H9 (cell line): Measurements from ENCODE around the gene SMAD3. TPM values are rescaled to one million over a fixed set of nuclear protein-coding genes. Genes with fewer than 3 reads are reported as not detected.

Experiments used
- DNase-seq: peaks from one replicate; pipeline ENCODE4 v3.0.0-alpha.2; 2017
- H2AFZ ChIP-seq: one replicate; pipeline ENCODE4 v1.6.1; 2013; ENCODE audit warnings: mild to moderate bottlenecking, low read length, control low read depth, moderate library complexity
- H2AK5ac ChIP-seq: 2 replicates; pipeline ENCODE4 v1.6.1; 2013; ENCODE audit warnings: low read length, control low read depth, mixed read lengths; ENCODE audit not compliant: insufficient read length
- H2BK120ac ChIP-seq: one replicate; pipeline ENCODE4 v1.6.1; 2013; ENCODE audit warnings: low read depth, mild to moderate bottlenecking, low read length, control low read depth, inconsistent platforms; ENCODE audit not compliant: poor library complexity, severe bottlenecking
- H2BK12ac ChIP-seq: 2 replicates; pipeline ENCODE4 v1.6.1; 2013; ENCODE audit warnings: low read length, control low read depth, mixed read lengths, low read depth; ENCODE audit not compliant: insufficient read length
- H2BK15ac ChIP-seq: 2 replicates; pipeline ENCODE4 v1.6.1; 2013; ENCODE audit warnings: low read depth, low read length, control low read depth
- H2BK20ac ChIP-seq: one replicate; pipeline ENCODE4 v1.6.1; 2013; ENCODE audit warnings: low read depth, mild to moderate bottlenecking, low read length, control low read depth, inconsistent platforms; ENCODE audit not compliant: poor library complexity, severe bottlenecking
- H2BK5ac ChIP-seq: 2 replicates; pipeline ENCODE4 v1.6.1; 2013; ENCODE audit warnings: low read length, control low read depth, mixed read lengths; ENCODE audit not compliant: insufficient read length
- H3K14ac ChIP-seq: 2 replicates; pipeline ENCODE4 v1.6.1; 2013; ENCODE audit warnings: low read length, control low read depth; ENCODE audit not compliant: insufficient read depth
- H3K18ac ChIP-seq: 2 replicates; pipeline ENCODE4 v1.6.1; 2013; ENCODE audit warnings: low read depth, mild to moderate bottlenecking, mixed read lengths, low read length, control low read depth; ENCODE audit not compliant: insufficient read length
- H3K23ac ChIP-seq: 2 replicates; pipeline ENCODE4 v1.6.1; 2013; ENCODE audit warnings: low read length, control low read depth, mixed read lengths, low read depth; ENCODE audit not compliant: insufficient read length
- H3K23me2 ChIP-seq: 2 replicates; pipeline ENCODE4 v1.6.1; 2013; ENCODE audit warnings: low read depth, mild to moderate bottlenecking, mixed read lengths, low read length, control low read depth; ENCODE audit not compliant: insufficient read length, poor library complexity, severe bottlenecking
- H3K27ac ChIP-seq: 2 replicates; pipeline ENCODE4 v1.5.1; 2013; ENCODE audit warnings: low read length, control low read depth, mixed read lengths, low read depth; ENCODE audit not compliant: insufficient read length
- H3K27me3 ChIP-seq: 2 replicates; pipeline ENCODE4 v1.6.1; 2013; ENCODE audit warnings: low read length, control low read depth, inconsistent platforms; ENCODE audit not compliant: insufficient read depth
- H3K4ac ChIP-seq: 2 replicates; pipeline ENCODE4 v1.6.1; 2013; ENCODE audit warnings: low read depth, mild to moderate bottlenecking, control low read depth, inconsistent platforms, low read length, moderate library complexity
- H3K4me1 ChIP-seq: 2 replicates; pipeline ENCODE4 v1.6.1; 2013; ENCODE audit warnings: low read length, control low read depth, inconsistent platforms; ENCODE audit not compliant: insufficient read depth
- H3K4me2 ChIP-seq: 2 replicates; pipeline ENCODE4 v1.6.1; 2013; ENCODE audit warnings: low read length, control low read depth, mixed read lengths; ENCODE audit not compliant: insufficient read length, insufficient read depth
- H3K56ac ChIP-seq: 2 replicates; pipeline ENCODE4 v1.6.1; 2013; ENCODE audit warnings: low read depth, mild to moderate bottlenecking, mixed read lengths, low read length, control low read depth; ENCODE audit not compliant: insufficient read length
- H3K79me1 ChIP-seq: 2 replicates; pipeline ENCODE4 v1.6.1; 2013; ENCODE audit warnings: low read depth, mild to moderate bottlenecking, moderate library complexity, low read length, control low read depth, inconsistent platforms; ENCODE audit not compliant: insufficient read depth, poor library complexity, severe bottlenecking
- H3K79me2 ChIP-seq: 2 replicates; pipeline ENCODE4 v1.6.1; 2013; ENCODE audit warnings: low read length, control low read depth, inconsistent platforms; ENCODE audit not compliant: insufficient read depth
- H3K9ac ChIP-seq: 2 replicates; pipeline ENCODE4 v1.6.1; 2013; ENCODE audit warnings: low read length, control low read depth, mixed read lengths; ENCODE audit not compliant: insufficient read length; ENCODE audit errors: extremely low read depth
- H3K9me3 ChIP-seq: one replicate; pipeline ENCODE4 v1.6.1; 2013; ENCODE audit warnings: low read depth, low read length, inconsistent platforms; ENCODE audit not compliant: control insufficient read depth
- H3T11ph ChIP-seq: one replicate; pipeline ENCODE4 v1.6.1; 2013; ENCODE audit warnings: mild to moderate bottlenecking, low read length, control low read depth, inconsistent platforms
- H4K20me1 ChIP-seq: one replicate; pipeline ENCODE4 v1.6.1; 2013; ENCODE audit not compliant: control insufficient read depth, insufficient read length, insufficient read depth
- H4K5ac ChIP-seq: 2 replicates; pipeline ENCODE4 v1.6.1; 2013; ENCODE audit warnings: low read depth, mild to moderate bottlenecking, mixed read lengths, low read length, control low read depth; ENCODE audit not compliant: insufficient read length
- H4K8ac ChIP-seq: replicated peaks from 2 replicates; pipeline ENCODE4 v1.6.1; 2013; ENCODE audit warnings: low read length, control low read depth, mixed read lengths, low read depth; ENCODE audit not compliant: insufficient read length
- H4K91ac ChIP-seq: 2 replicates; pipeline ENCODE4 v1.6.1; 2013; ENCODE audit warnings: low read depth, mild to moderate bottlenecking, moderate library complexity, mixed read lengths, low read length, control low read depth; ENCODE audit not compliant: insufficient read length
- H3K27ac Mint-ChIP-seq, 3 experiments: 2 replicates in 2 of 3; 3 replicates in 1 of 3; pipeline ENCODE4 v1.8.0; 2020 to 2021; ENCODE audit warnings: mixed read lengths in 3 of 3, mild to moderate bottlenecking in 1 of 3, moderate library complexity in 1 of 3
- H3K27me3 Mint-ChIP-seq: 2 replicates; pipeline ENCODE4 v1.8.0; 2021; ENCODE audit warnings: low read depth, mild to moderate bottlenecking, moderate library complexity, mixed read lengths
- H3K36me3 Mint-ChIP-seq, 3 experiments: 2 replicates in 2 of 3; 3 replicates in 1 of 3; pipeline ENCODE4 v1.8.0; 2020 to 2021; ENCODE audit warnings: low read depth in 3 of 3, mixed read lengths in 3 of 3; ENCODE audit not compliant: insufficient read depth in 1 of 3
- H3K4me1 Mint-ChIP-seq, 2 experiments: 2 replicates each; pipeline ENCODE4 v1.8.0; 2020; ENCODE audit warnings: mixed read lengths in 2 of 2
- H3K4me3 Mint-ChIP-seq, 2 experiments: 2 replicates in 1 of 2; 3 replicates in 1 of 2; pipeline ENCODE4 v1.8.0; 2020 to 2021; ENCODE audit warnings: mild to moderate bottlenecking in 2 of 2, mixed read lengths in 2 of 2, moderate library complexity in 1 of 2
- H3K9me3 Mint-ChIP-seq, 2 experiments: 2 replicates in 1 of 2; 3 replicates in 1 of 2; pipeline ENCODE4 v1.8.0; 2020; ENCODE audit warnings: mild to moderate bottlenecking in 2 of 2, mixed read lengths in 2 of 2, moderate library complexity in 1 of 2
- CTCF ChIP-seq: fragments of 200-600 bp; sonication (generic); conservative IDR thresholded peaks from 3 replicates; pipeline ENCODE4 v1.8.0; 2021; ENCODE audit warnings: antibody characterized with exemption, mild to moderate bottlenecking
- WGBS: extraction: QIAGEN DNeasy Blood & Tissue Kit; methylation state at CpG from one replicate; pipeline ENCODE4 v1.1.7; 2013; ENCODE audit warnings: missing lambda C conversion rate, low lambda C conversion rate, mixed read lengths; ENCODE audit not compliant: insufficient read length; ENCODE audit errors: extremely low coverage; 5-methylcytosine and 5-hydroxymethylcytosine counted together
- total RNA-seq: library from RNA; stranded (reverse); gene quantifications from 2 replicates; pipeline ENCODE4 v1.2.1, GENCODE V29; 2021

SMAD3 gene
- total RNA-seq, 1 experiment from 2014 or later = 26.7 TPM

DNA sequence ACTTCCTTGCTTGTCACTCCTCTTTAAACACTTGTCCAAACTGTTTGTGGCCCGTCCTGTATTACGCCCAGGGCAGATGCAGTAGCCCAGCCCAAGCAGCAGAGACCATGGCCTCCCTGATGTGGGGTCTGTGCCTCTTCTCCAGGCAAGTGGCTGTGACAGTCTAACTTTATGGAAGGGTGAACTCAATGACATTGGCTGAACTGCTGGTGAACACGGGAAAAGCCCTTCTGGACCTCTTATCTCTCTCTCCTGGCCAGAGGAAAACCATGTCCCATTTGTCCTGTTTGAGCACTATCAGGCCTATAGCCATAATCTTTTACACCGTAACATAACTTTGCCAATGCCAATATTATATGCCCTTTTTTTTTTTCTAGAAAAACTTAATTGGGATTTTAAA lies 67.6 kb downstream of the SMAD3 start:
- Histone ChIP-seq H4K5ac (no peak overlapping the region), H3K4me1 (peaks cover 4% of the 10 kb centered on the region; the same call in 1 of the 2 replicates), H4K8ac (no peak overlapping the region), H2BK20ac (no peak overlapping the region), H3K18ac (no peak overlapping the region), H2AK5ac (no peak overlapping the region), H3K9ac (no peak overlapping the region), H3K14ac (no peak overlapping the region), H3K27me3 (no peaks in the 10 kb centered on the region), H2BK15ac (no peak overlapping the region), H2AFZ (no peak overlapping the region), H3K9me3 (no peaks in the 10 kb centered on the region), H4K91ac (no peak overlapping the region), H3K4ac (no peak overlapping the region), H3K79me2 (no peaks in the 10 kb centered on the region), H3K56ac (no peak overlapping the region), H2BK120ac (no peak overlapping the region), H3K23me2 (no peaks in the 10 kb centered on the region), H3K79me1 (no peaks in the 10 kb centered on the region), H3K23ac (no peak overlapping the region), H2BK5ac (no peak overlapping the region), H4K20me1 (no peaks in the 10 kb centered on the region), H3K27ac (no peak overlapping the region), H2BK12ac (no peak overlapping the region), H3K4me2 (no peak overlapping the region), H3T11ph (no peak overlapping the region)
- Mint-ChIP-seq H3K4me3 (no peak overlapping the region), H3K27ac (no peak overlapping the region), H3K36me3 (no peaks in the 10 kb centered on the region), H3K4me1 (peaks cover 47 to 52% of the 10 kb centered on the region in 2 experiments), H3K9me3 (no peaks in the 10 kb centered on the region), H3K27me3 (no peaks in the 10 kb centered on the region)
- TF ChIP-seq CTCF = no peak
- no peak for DNase-seq
- no CpG with 5 or more reads among the region's 4 CpGs for WGBS
